T-cell (primary cell): Measurements from ENCODE around the gene DSC2. TPM values are rescaled to one million over a fixed set of nuclear protein-coding genes. Genes with fewer than 3 reads are reported as not detected.

Experiments used
- ATAC-seq, 4 experiments: fragments of 200-7000 bp in 3 of 4; fragments of 150-1000 bp in 1 of 4; cut with Tn5 transposase; replicated peaks in 1 of 4; 1 replicate in 3 of 4; 2 replicates in 1 of 4; pipeline ENCODE4 v1.10.0; 2021; ENCODE audit warnings: moderate library complexity in 3 of 4, mild to moderate bottlenecking in 2 of 4, moderate number of reproducible peaks in 1 of 4
- CTCF ChIA-PET, 2 donors: fragments of 300-600 bp; sonication (Branson Sonifier 250); formaldehyde crosslinking; loops; one replicate each; lab custom pipeline; 2022; ENCODE audit warnings: antibody characterized with exemption in 2 of 2; lab: Charles Lee
- POLR2A ChIA-PET, 2 donors: fragments of 300-600 bp; sonication (Branson Sonifier 250); formaldehyde crosslinking; loops; one replicate each; lab custom pipeline; 2022; ENCODE audit warnings: antibody characterized with exemption in 2 of 2; lab: Charles Lee
- DNase-seq, 35 experiments: peaks; one replicate each; pipeline versions ENCODE4 v3.0.0 to v3.0.0-alpha.2; 2013 to 2023
- H3K27ac ChIP-seq: one replicate; pipeline ENCODE4 v1.5.1; 2013; ENCODE audit warnings: low read length
- H3K27me3 ChIP-seq, 2 experiments: replicated peaks in 1 of 2; 1 replicate in 1 of 2; 2 replicates in 1 of 2; pipeline versions ENCODE4 v1.6.1 to v1.7.0; 2013; ENCODE audit warnings: low read length in 1 of 2, mixed read lengths in 1 of 2; ENCODE audit not compliant: control insufficient read depth in 2 of 2, insufficient read depth in 2 of 2; ENCODE audit errors: extremely low read depth in 1 of 2
- H3K36me3 ChIP-seq, 2 donors: 1 replicate in 1 of 2; 2 replicates in 1 of 2; pipeline versions ENCODE4 v1.6.1 to v1.7.0; 2013; ENCODE audit warnings: low read length in 1 of 2; ENCODE audit not compliant: control insufficient read depth in 2 of 2, insufficient read depth in 1 of 2; ENCODE audit errors: extremely low read depth in 1 of 2
- H3K4me1 ChIP-seq, 2 experiments: 1 replicate in 1 of 2; 2 replicates in 1 of 2; pipeline versions ENCODE4 v1.6.1 to v1.7.0; 2013; ENCODE audit warnings: low read length in 2 of 2, mixed read lengths in 1 of 2; ENCODE audit not compliant: insufficient read depth in 2 of 2, control insufficient read depth in 1 of 2; ENCODE audit errors: extremely low read depth in 1 of 2
- H3K4me3 ChIP-seq, 2 donors: 1 replicate in 1 of 2; 2 replicates in 1 of 2; pipeline versions ENCODE4 v1.5.1 to v1.7.0; 2013; ENCODE audit warnings: mild to moderate bottlenecking in 2 of 2, low read length in 1 of 2, moderate library complexity in 1 of 2; ENCODE audit not compliant: control insufficient read depth in 1 of 2; ENCODE audit errors: extremely low read depth in 1 of 2
- H3K9me3 ChIP-seq: 2 replicates; pipeline ENCODE4 v1.7.0; 2013
- H3K27ac Mint-ChIP-seq, 2 donors: one replicate each; pipeline ENCODE4 v1.8.0; 2020 to 2021; ENCODE audit warnings: mild to moderate bottlenecking in 2 of 2, mixed read lengths in 2 of 2
- H3K27me3 Mint-ChIP-seq, 2 donors: one replicate each; pipeline ENCODE4 v1.8.0; 2021 to 2022; ENCODE audit warnings: mixed read lengths in 2 of 2
- H3K36me3 Mint-ChIP-seq: one replicate; pipeline ENCODE4 v1.8.0; 2021; ENCODE audit warnings: mixed read lengths
- H3K4me1 Mint-ChIP-seq, 3 donors: one replicate each; pipeline ENCODE4 v1.8.0; 2020 to 2022; ENCODE audit warnings: mixed read lengths in 3 of 3, mild to moderate bottlenecking in 1 of 3
- H3K4me3 Mint-ChIP-seq, 3 donors: one replicate each; pipeline ENCODE4 v1.8.0; 2020 to 2022; ENCODE audit warnings: mild to moderate bottlenecking in 3 of 3, mixed read lengths in 3 of 3, moderate library complexity in 3 of 3
- H3K9me3 Mint-ChIP-seq, 3 donors: one replicate each; pipeline ENCODE4 v1.8.0; 2020 to 2022; ENCODE audit warnings: mixed read lengths in 3 of 3
- WGBS: methylation state at CpG from one replicate; pipeline ENCODE4 v1.1.5; 2013; ENCODE audit warnings: missing lambda C conversion rate; ENCODE audit not compliant: insufficient coverage; 5-methylcytosine and 5-hydroxymethylcytosine counted together
- total RNA-seq, 35 experiments: library from RNA in 6 of 35; stranded (reverse) in 6 of 35; fragments of 120-200 nt in 1 of 35; gene quantifications; one replicate each; pipeline versions ENCODE4 v1.2.1 to v1.2.4 and lab custom pipeline; 2013 to 2026

DSC2 gene
- total RNA-seq, 5 donors from 2014 or later (not counting 1 experiment from before 2014, with no cell fraction given): 0.09 to 0.16 (median 0.13) TPM; not detected in 2

GRCh38 chr18:31100436-31101182, 1.6 kb downstream of the DSC2 start:
- 7% methylated on average over 17 of the region's 23 CpGs for WGBS

GRCh38 chr18:31099450-31100230, 2.6 kb downstream of the DSC2 start:
- no peak overlapping the region for H3K4me3 ChIP-seq
- Mint-ChIP-seq H3K36me3 (no peaks in the 10 kb centered on the region), H3K9me3 (peaks cover 0 to 14% (median 9%) of the 10 kb centered on the region in 3 donors), H3K27ac (no peak overlapping the region), H3K4me1 (no peaks in the 10 kb centered on the region), H3K4me3 (no peak overlapping the region), H3K27me3 (peaks cover 28 to 32% of the 10 kb centered on the region in 2 donors)
- ChIA-PET CTCF (no interaction called here), POLR2A (no interaction called here)
- no peak overlapping the region for H3K27ac ChIP-seq
- WGBS: 96% methylated on average over 7 of the region's 10 CpGs
- DNase-seq (no peak), ATAC-seq (no peak)
- peaks cover 13 to 17% of the 10 kb centered on the region in 2 experiments for H3K27me3 ChIP-seq
- H3K9me3 ChIP-seq: no peaks in the 10 kb centered on the region
- H3K4me1 ChIP-seq: peaks cover 0 to 2% of the 10 kb centered on the region in 2 experiments
- H3K36me3 ChIP-seq: no peaks in the 10 kb centered on the region

More at GRCh38 chr18:31100436-31101182, 1.6 kb downstream of the DSC2 start:
- Histone ChIP-seq H3K9me3 (no peaks in the 10 kb centered on the region), H3K4me1 (peaks cover 0 to 2% of the 10 kb centered on the region in 2 experiments), H3K27me3 (peaks cover 13 to 17% of the 10 kb centered on the region in 2 experiments), H3K4me3 (no peak overlapping the region), H3K27ac (no peak overlapping the region), H3K36me3 (no peaks in the 10 kb centered on the region)
- CTCF ChIA-PET: no interaction called here
- peaks cover 0 to 5% (median 5%) of the 10 kb centered on the region in 3 donors for H3K9me3 Mint-ChIP-seq
- DNase-seq: no peak
- no peak overlapping the region for H3K27ac Mint-ChIP-seq
- POLR2A ChIA-PET: no interaction called here
- H3K36me3 Mint-ChIP-seq: no peaks in the 10 kb centered on the region
- H3K27me3 Mint-ChIP-seq: peaks cover 28 to 32% of the 10 kb centered on the region in 2 donors
- peak overlapping the region in 1 of 3 donors; percentile 48 for H3K4me3 Mint-ChIP-seq
- H3K4me1 Mint-ChIP-seq: no peaks in the 10 kb centered on the region
- ATAC-seq: no peak

- Mint-ChIP-seq H3K4me1 (no peaks in the 10 kb centered on the region), H3K36me3 (no peaks in the 10 kb centered on the region), H3K27ac (no peak overlapping the region), H3K9me3 (peaks cover 0 to 14% (median 10%) of the 10 kb centered on the region in 3 donors), H3K27me3 (peaks cover 28 to 32% of the 10 kb centered on the region in 2 donors), H3K4me3 (no peak overlapping the region)
- ATAC-seq (no peak), DNase-seq (no peak)
- Histone ChIP-seq H3K9me3 (no peaks in the 10 kb centered on the region), H3K36me3 (no peaks in the 10 kb centered on the region), H3K27me3 (peaks cover 13 to 17% of the 10 kb centered on the region in 2 experiments), H3K27ac (no peak overlapping the region), H3K4me3 (no peak overlapping the region), H3K4me1 (peaks cover 0 to 2% of the 10 kb centered on the region in 2 experiments)
- ChIA-PET POLR2A (no interaction called here), CTCF (no interaction called here)
Measured at GRCh38 chr18:31098878-31099277, 3.3 kb downstream of the DSC2 start.

- no peaks in the 10 kb centered on the region for H3K36me3 ChIP-seq
- peaks cover 6 to 17% of the 10 kb centered on the region in 2 experiments for H3K27me3 ChIP-seq
- no peak overlapping the region for H3K4me3 ChIP-seq
- H3K27ac ChIP-seq: no peak overlapping the region
- no peak for ATAC-seq
- ChIA-PET POLR2A (no interaction called here), CTCF (no interaction called here)
- no CpG with 5 or more reads among the region's 3 CpGs for WGBS
- no peaks in the 10 kb centered on the region for H3K9me3 ChIP-seq
- H3K9me3 Mint-ChIP-seq: peaks cover 0 to 14% (median 11%) of the 10 kb centered on the region in 3 donors
- H3K27me3 Mint-ChIP-seq: peaks cover 24 to 26% of the 10 kb centered on the region in 2 donors
- no peaks in the 10 kb centered on the region for H3K4me1 Mint-ChIP-seq
- DNase-seq: no peak
- no peak overlapping the region for H3K27ac Mint-ChIP-seq
- H3K36me3 Mint-ChIP-seq: no peaks in the 10 kb centered on the region
- H3K4me1 ChIP-seq: peaks cover 0 to 2% of the 10 kb centered on the region in 2 experiments
- H3K4me3 Mint-ChIP-seq: no peak overlapping the region
Measured at GRCh38 chr18:31097666-31098065, 4.6 kb downstream of the DSC2 start.

- no CpG with 5 or more reads among the region's 2 CpGs for WGBS
- H3K36me3 Mint-ChIP-seq: no peaks in the 10 kb centered on the region
- H3K4me3 Mint-ChIP-seq: no peak overlapping the region
- POLR2A ChIA-PET: no interaction called here
- DNase-seq (no peak), ATAC-seq (no peak)
- Histone ChIP-seq H3K9me3 (no peaks in the 10 kb centered on the region), H3K27me3 (no peaks in the 10 kb centered on the region), H3K27ac (no peak overlapping the region), H3K4me3 (no peak overlapping the region), H3K36me3 (no peaks in the 10 kb centered on the region), H3K4me1 (no peaks in the 10 kb centered on the region)
- H3K27me3 Mint-ChIP-seq: peaks cover 0 to 3% of the 10 kb centered on the region in 2 donors
- no peak overlapping the region for H3K27ac Mint-ChIP-seq
- peaks cover 9 to 17% (median 11%) of the 10 kb centered on the region in 3 donors for H3K9me3 Mint-ChIP-seq
- H3K4me1 Mint-ChIP-seq: no peaks in the 10 kb centered on the region
- CTCF ChIA-PET: no interaction called here
Measured at GRCh38 chr18:31093880-31094279, 8.3 kb downstream of the DSC2 start.

- Histone ChIP-seq H3K4me3 (no peak overlapping the region), H3K9me3 (no peaks in the 10 kb centered on the region), H3K27me3 (no peaks in the 10 kb centered on the region), H3K36me3 (no peaks in the 10 kb centered on the region), H3K4me1 (no peaks in the 10 kb centered on the region), H3K27ac (no peak overlapping the region)
- ChIA-PET POLR2A (interaction anchor here in 1 of 2 donors (0.6 kb wide), 1 partner anchor 12 kb away, joined by 3 read pairs; no protein-coding TSS in a partner anchor), CTCF (no interaction called here)
- no CpG with 5 or more reads among the region's 3 CpGs for WGBS
- Mint-ChIP-seq H3K4me1 (no peaks in the 10 kb centered on the region), H3K4me3 (no peak overlapping the region), H3K9me3 (peaks cover 9 to 15% (median 11%) of the 10 kb centered on the region in 3 donors), H3K36me3 (no peaks in the 10 kb centered on the region), H3K27ac (no peak overlapping the region), H3K27me3 (no peaks in the 10 kb centered on the region)
- DNase-seq: no peak
- ATAC-seq: no peak
Measured at GRCh38 chr18:31093294-31093693, 8.9 kb downstream of the DSC2 start.
